ENCODE data around the gene LAMTOR5.
A peak's percentile ranks its signal among the peaks of the same experiment; 100 is the strongest.
"Not testable (repeated sequence)": the region's sequence is repeated elsewhere in the genome, so short reads cannot be mapped to it uniquely, and the experiment has no call there.

Gene LAMTOR5

DNA sequence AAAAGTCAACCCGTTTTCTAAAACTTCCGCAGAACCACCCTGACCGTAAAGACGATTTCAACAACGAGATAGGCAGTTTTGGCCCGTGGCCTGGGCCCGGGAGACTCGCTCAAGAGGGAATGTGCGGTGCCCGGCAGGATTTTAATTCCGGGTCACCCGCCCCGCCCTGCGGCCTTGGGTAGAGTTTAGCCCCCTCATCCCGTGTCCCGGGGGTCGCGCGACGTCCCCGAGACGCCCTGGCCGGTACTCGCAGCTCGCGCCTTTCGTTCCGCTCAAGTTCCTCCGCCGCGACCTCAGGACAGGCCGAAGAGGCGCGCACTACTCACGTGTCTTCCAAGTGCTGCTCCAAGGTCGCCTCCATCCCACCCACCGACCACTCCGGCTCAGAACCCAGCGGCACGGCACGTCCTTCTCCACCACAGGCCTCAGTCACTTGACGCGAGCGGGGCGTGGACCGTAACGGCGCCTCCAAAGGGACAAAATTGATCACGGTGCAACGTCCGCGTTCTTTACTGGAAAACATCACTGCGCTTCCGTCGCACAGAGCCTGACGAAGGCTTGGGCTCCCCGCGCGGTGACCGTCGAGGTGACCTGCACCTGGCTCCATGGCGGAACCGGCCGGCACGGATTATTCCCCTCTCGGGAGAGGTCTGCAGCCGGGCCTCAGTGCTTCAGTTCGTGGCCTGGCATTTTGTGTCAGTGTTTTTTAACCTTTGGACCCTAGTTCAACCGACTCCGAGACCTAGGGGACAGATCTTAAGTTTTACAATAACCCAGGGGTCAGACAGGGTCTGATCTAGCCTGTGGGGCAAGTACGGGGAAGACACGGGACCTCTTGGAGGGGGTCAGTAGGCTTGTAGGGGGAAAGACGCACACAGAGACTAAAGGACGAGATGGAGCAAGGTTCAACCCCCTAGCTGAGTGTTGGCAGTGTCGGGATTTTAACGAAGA, at the start of gene LAMTOR5:
LAMTOR5 (minus strand) TSS at position 435 of the 951 bp plus-strand sequence; CDS start at position 361, 74 bp downstream.
- peak; percentile 78 for DNase-seq (ENCODE audit: low read depth in 2 of 2)

GRCh38 chr1:110457206-110457605, 49.7 kb upstream of the LAMTOR5 start:
- no peak for DNase-seq (ENCODE audit: low read depth in 2 of 2)

GRCh38 chr1:110455151-110455550, 47.7 kb upstream of the LAMTOR5 start:
- DNase-seq (ENCODE audit: low read depth in 2 of 2): no peak

DNA sequence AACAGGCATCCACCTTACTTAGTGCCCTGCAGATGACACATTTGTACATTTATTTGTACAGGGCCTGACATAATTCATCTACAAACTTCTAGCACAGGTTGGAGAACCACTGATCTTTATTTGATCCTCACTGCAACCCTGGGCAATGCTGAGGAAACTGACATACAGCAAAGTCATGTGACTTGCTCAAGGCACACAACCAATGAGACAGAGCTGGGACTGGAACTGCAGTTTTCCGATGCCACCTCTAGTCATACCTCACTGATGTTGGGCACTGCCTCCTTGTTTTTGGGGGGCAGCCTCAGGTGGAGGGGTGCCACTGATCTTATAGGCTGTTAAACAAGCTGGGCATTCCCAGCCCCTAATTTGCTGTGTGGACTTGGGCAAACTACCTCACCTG, 46.8 kb upstream of the LAMTOR5 start:
- DNase-seq (ENCODE audit: low read depth in 2 of 2): no peak

- DNase-seq (ENCODE audit: low read depth in 2 of 2): no peak
Observed at GRCh38 chr1:110453829-110454228, 46.3 kb upstream of the LAMTOR5 start.

- no peak for DNase-seq (ENCODE audit: low read depth in 2 of 2)
Observed at GRCh38 chr1:110452330-110452729, 44.8 kb upstream of the LAMTOR5 start.

DNA sequence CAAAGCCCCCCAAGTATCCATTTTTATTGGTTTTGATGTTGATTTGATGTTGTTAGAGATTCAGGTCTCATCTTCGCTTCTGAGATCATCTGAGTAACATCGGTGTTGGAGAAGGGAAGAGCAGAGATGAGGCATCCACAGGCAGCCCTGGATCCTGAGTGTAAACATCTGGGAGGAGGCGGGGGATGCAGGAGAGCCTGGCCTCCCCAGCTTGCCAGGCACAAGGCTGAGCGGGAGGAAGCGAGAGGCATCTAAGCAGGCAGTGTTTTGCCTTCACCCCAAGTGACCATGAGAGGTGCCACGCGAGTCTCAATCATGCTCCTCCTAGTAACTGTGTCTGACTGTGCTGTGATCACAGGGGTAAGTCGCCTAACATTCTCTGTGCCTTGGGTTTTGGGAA, 43.4 kb upstream of the LAMTOR5 start, which contains the start of gene PROK1:
PROK1 (plus strand) TSS at position 221 of the 400 bp plus-strand sequence; CDS start at position 289, 68 bp downstream.
- DNase-seq (ENCODE audit: low read depth in 2 of 2): no peak

GRCh38 chr1:110449661-110450651, 42.5 kb upstream of the LAMTOR5 start:
- DNase-seq (ENCODE audit: low read depth in 2 of 2): no peak

DNA sequence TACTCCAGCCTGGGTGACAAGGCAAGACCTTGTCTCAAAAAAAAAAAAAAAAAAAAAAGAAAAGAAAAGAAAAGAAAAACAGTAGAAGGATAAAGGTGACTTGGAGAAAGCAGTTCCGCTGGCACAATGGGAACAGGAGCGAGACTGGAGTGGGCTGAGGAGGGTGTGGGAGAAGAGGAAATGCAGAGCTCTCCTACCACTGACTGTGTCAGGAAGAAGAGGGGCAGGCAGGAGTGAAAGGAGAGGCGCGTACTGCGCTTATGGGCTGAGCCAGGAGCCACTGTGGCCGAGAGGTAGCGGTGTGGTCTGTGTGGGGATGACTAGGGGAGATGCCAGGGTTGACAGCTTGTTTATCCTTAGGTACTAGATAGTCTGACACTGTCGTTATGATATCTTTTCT, 37.1 kb upstream of the LAMTOR5 start:
- DNase-seq (ENCODE audit: low read depth in 2 of 2): no peak

DNA sequence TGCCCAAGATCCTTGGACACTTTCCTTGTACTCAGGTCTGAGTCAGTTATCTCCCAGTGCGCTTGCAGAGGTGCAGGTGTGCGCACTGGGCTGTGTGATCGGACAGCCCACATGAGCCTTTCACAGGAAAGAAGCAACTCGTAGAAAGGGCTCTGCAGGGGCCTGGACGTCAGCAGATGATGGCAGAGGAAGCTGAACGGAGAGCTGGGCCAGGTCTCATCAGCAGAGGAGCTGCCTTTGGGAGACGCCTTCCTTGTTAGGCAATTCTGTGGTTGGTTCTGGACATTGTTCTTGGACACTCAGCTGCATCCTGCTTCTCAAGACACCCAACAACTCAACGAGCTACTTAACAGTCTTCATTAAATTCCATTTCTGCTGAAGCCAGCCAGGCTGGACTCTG, 36.0 kb upstream of the LAMTOR5 start:
- no peak for DNase-seq (ENCODE audit: low read depth in 2 of 2)

GRCh38 chr1:110441888-110442287, 34.4 kb upstream of the LAMTOR5 start:
- no peak for DNase-seq (ENCODE audit: low read depth in 2 of 2)

DNA sequence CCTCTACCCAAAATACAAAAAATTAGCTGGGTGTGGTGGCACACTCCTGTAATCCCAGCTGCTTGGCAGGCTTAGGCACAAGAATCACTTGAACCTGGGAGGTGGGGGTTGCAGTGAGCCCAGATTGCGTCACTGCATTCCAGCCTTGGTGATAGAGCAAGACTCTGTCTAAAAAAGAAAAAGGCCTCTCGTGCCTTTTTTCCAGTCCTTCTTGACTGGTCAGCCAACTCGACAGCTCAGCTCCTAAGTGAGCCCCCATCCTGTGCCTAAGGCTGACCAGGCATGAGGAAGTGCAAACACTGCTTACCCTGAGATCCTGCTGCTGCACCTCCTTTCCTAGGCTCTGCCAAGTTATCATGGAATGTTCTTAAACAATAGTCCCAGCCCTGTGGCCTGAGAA, 33.4 kb upstream of the LAMTOR5 start:
- no peak for DNase-seq (ENCODE audit: low read depth in 2 of 2)

GRCh38 chr1:110439873-110440272, 32.4 kb upstream of the LAMTOR5 start:
- not testable (repeated sequence) for DNase-seq (ENCODE audit: low read depth in 2 of 2)

- DNase-seq (ENCODE audit: low read depth in 2 of 2): no peak
Observed at GRCh38 chr1:110438893-110439292, 31.4 kb upstream of the LAMTOR5 start.

DNA sequence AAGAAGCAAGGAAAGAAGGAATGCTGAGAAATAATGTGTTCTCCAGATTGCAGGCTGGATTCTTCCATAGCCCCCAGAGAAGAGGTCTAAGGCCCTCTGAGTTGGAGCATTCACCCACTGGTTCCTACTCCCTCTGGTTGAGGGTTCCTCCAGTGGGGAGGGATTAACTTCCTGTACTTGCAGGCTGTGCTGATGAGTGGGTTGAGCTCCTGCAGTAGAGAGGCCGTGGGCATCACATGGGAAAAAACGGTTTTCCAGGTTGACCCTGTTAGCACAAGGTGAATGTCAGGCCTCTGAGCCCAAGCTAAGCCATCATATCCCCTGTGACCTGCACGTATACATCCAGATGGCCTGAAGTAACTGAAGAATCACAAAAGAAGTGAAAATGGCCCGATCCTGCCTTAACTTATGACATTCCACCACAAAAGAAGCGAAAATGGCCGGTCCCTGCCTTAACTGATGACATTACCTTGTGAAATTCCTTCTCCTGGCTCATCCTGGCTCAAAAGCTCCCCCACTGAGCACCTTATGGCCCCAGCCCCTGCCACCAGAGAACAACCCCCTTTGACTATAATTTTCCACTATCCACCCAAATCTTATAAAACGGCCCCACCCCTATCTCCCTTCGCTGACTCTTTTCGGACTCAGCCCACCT, 30.3 kb upstream of the LAMTOR5 start:
- DNase-seq (ENCODE audit: low read depth in 2 of 2): not testable (repeated sequence)

DNA sequence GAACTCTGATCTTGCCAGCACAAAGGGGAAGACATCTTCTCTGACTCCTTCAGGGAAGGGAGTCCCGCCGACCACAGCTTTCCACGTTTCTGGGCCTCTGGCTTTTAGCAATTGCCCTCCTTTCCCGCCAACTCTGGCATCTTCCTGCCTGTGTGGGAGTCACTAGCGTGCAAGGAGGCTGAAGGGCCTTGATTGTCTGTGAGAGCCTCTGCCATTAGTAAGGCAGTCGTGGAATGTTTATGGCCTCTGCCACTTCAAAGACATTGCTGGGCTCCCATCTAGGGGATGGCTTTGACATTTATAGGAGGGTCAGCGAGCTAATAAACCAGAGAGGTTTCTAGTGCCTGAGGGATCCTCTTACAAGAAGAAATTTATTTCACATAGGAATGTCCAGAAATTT, 29.1 kb upstream of the LAMTOR5 start:
- no peak for DNase-seq (ENCODE audit: low read depth in 2 of 2)

DNA sequence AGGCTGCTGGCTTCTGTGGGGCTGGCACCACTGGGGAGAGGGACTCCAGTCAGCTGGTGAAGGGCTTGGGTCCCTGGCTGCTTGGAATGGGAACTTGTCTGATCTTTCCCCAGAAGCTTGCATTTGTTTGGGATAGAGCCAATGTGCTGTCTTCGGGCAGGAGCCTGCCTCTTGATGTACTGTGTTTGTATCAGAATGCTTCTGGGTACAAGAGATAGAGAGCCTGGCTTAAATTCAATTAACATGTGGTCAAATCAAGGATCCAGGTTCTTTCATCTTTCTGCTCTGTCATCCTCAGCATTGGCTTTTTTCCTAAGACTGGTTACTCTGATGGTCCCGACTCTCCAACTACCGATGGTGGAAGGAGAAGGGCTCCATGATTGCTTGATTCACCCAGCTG, 27.5 kb upstream of the LAMTOR5 start:
- no peak for DNase-seq (ENCODE audit: low read depth in 2 of 2)

DNA sequence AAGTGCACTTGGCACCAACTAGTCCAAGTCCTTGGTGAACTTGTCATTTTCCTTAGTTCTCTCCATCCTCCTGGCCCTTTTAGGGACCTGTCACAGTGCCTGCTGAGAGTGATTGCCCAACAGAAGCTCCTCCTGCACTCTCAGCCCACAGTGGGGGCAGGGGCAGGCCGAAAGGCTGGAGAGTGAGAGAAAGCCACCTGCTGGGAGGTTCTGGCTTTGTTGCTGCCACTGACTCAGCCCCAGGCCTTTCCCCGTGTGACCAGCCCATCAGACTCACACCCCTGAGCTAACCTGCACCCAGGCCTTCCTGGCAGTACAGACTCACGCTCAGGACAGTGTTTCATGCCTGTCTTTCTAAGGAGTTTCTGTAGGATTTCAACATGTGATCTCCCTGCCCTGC, 26.3 kb upstream of the LAMTOR5 start:
- DNase-seq (ENCODE audit: low read depth in 2 of 2): no peak

DNA sequence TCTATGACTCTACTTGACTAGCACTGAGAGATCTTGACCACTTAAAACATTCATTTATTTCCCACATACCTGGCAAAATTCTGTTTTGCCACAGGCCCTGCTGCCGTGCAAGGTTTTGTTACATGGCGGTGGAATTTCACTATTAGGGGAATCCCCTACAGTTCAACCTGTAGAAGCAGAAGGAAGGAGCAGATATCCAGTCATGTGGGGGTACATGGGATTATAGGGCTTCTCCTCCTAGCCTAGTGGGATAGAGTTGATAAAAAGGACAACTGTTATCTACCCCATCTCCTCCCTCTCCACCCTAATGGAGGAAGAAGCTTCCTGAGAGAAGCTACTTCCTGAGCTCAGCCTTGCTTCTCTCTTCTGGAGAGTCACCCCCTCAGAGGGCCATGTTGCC, 25.7 kb upstream of the LAMTOR5 start:
- no peak for DNase-seq (ENCODE audit: low read depth in 2 of 2)

GRCh38 chr1:110430901-110431300, 23.4 kb upstream of the LAMTOR5 start:
- no peak for DNase-seq (ENCODE audit: low read depth in 2 of 2)

- DNase-seq (ENCODE audit: low read depth in 2 of 2): no peak
Observed at GRCh38 chr1:110430366-110430765, 22.9 kb upstream of the LAMTOR5 start.

DNA sequence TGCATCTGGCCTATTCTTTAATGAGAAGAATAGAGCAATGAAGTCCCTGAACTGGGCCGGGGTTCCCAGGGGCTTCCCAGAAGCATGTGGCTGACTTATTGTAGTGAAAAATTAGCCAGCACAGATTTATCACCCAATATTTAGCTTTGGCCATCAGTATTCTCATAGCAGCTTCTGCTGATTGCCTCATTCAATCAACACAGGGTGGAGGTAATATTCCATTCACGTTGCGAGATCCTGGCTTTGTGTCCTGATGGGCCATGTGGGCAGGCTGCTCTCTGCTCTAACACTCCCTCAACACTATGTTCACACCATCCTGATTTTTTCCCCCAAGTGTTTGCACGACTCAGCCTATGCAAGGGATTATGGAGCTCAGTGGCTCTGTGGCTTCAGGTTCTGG, 21.5 kb upstream of the LAMTOR5 start:
- DNase-seq (ENCODE audit: low read depth in 2 of 2): no peak
